ENCODE data around the gene PREP.
"Not testable (repeated sequence)": the region's sequence is repeated elsewhere in the genome, so short reads cannot be mapped to it uniquely, and the experiment has no call there.

The PREP gene

DNA sequence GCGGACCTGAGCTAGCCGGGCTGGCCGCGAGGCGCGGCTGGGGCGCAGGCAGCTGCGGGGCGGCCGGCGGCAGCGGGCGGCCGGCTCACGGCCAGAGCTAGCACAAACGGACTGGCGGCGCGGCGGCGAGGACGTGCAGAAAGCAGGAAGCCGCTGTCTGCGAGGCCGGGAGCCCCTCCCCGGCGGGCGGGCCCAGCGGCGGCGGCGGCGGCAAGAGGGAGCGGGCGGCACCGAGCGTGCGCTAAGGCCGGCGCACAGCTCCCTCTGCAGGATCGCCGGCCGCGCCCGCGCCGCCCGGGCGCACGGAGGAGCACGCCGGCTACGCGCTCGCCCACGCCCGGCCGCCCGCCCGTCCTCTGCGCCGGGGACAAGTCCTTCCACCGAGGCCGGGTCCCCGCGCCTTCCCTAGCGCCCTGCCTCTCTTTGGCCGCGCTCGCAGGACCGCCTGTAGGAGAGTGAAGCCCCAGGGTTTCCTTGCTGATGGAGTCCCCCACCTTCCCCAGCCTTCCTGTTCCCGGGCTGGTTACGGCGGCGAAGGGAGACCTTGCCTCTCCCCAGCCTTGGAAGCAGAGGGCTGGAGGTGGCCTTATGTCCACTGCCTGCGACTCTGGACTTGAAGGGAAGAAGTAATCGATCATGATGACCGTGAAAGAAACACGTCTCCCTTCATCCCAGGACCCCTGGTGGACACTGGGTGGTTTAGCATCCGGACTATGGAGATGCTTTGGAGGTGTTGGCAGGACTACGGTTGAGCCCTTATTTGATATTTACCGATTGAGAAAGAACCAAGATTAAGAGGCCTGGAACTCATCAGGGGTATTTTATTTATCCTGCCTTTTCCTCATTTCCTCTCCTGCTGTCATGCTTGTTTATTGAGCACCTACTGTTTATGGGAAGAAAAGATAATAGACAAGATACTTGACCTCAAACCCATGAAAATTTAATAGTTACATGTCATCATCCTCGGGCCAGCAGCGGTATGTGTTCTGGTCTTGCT lies at the start of gene PREP:
TSS of gene PREP (minus strand) at position 144 of the 997 bp plus-strand sequence. CDS start 191 bp downstream, outside the sequence.
- peak; percentile 92 for DNase-seq

DNA sequence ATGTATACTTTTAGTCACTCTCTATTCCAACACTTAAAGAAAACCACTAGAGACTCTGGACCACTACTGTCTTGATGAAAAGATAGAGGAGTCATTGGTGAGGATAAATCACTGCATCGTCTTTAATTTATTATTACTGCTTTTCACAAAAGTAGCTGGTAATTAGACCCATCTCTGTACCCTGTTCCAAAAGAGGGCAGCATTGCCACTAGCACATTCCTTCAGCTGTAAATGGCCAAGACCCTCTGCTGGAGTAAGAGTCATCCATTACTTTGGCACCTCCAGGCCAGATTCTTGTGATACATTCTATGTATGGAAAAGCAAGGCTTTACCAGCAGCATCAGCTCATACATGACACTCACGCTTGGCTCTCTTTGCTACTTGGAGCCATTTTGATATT lies 49.5 kb upstream of the PREP start:
- DNase-seq = no peak

DNA sequence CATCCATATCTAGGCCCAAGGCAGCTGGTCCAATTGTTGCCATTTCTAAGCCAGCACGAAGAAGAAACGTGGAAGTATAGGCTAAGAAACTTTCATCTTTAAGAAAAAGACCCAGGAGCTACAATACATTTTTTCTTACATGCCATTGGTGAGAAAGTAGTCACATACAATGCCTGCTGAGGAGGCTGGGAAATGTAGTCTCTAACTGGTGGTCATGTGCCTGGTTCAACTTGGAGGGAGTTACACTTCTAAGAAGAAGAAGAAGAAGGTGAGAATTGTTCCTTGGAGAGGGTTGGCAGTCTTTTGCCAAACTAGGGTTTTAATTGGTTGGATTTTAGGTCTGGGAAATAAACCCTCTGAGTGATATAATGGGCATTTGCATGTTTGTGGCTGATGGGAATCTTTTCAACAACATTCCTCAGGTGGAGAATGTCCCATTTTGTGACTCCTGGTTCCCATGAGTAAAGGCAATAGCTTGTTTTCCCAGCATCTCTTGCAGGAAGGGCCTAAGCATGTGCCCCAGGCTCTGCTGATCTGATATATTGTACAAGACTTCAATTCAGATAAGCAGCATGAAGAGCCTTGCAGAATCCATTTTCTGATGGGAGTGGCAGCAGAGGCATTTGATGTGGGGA lies 47.0 kb upstream of the PREP start:
- no peak for DNase-seq

DNA sequence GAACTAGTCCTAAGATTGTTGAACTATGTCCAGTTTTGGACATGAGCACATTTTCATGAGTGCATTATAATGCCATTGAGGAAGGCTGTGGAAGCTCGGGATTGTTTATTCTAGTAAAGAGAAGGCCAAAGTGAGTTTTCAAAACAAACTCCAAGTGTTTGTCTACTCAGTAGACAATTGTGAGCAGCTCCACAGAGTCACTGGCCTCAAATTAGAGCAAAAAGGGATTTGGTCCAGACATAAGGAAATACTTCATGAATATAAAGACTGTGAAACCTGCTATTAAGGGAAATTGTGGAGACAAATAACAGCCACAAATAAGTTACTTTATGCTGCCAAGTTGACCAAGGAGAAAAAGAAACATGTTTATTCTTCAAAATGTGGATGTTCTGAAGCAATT lies 42.6 kb upstream of the PREP start:
- DNase-seq = no peak

DNA sequence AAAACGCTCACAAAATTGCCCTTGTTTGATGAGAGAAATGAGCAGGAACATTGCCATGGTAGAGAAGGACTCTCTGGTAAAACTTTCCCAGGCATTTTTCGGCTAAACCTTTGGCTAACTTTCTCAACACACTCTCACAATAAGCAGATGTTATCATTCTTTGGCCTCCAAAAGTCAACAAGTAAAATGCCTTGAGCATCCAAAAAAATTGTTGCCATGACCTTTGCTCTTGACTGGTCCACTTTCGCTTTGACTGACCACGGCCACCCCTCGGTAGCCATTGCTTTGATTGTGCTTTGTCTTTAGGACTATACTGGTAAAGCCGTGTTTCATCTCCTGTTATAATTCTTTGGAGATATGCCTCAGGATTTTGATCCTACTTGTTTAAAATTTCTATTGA lies 41.1 kb upstream of the PREP start:
- no peak for DNase-seq

DNA sequence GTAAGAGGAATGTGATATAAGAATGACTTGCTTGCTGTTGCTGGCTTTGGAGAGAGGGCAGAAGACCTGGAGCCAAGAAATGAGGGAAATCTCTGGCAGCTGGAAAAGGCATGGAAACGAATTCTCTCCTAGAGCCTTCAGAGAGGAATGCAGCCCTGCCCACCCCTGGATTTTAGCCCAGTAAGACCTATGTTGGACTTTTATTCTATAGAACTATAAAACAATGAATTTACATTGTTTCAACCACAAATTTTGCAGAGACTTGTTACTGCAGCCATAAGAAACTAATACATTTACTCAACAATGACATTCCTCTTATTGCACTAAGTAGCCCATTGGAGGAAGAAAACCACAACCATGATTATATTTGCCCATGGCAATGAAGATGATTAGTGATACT lies 39.5 kb upstream of the PREP start:
- no peak for DNase-seq

DNA sequence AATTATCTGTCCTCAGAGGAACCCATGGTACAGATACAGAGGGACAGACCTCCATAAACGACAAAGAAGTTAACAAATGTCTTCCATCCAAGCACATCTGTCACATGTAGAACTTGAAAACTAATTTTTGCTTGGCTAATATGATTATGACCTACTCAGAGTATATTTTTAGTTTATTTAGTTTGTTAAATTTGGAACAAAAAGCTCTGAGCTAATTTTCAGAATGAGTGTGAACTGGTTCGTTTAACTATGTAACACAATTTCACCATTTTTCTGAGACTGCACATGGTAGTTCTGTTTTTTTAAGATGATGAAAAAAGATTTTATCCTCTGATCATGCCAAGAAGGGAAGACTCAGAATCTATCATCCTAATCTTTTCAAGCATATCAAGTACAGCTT lies 34.4 kb upstream of the PREP start:
- no peak for DNase-seq

DNA sequence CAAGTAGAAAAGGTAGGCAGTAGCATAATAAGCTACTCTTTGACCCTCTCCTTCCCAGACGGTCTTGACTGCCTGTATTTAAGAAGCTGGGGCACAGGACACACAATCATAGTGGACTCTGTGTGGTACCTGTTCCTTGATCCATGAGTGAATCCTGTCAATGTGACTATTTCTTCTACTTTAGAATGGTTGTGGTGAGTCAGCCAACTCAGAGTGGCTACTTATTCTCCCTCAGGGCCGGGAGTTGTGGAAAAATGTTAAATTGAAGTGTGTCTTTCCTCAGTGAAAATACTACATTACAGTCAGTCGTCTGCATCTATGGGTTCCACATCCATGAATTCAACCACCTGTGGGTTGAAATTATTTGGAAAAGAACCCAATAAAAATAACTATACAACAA lies 30.8 kb upstream of the PREP start:
- DNase-seq = no peak

DNA sequence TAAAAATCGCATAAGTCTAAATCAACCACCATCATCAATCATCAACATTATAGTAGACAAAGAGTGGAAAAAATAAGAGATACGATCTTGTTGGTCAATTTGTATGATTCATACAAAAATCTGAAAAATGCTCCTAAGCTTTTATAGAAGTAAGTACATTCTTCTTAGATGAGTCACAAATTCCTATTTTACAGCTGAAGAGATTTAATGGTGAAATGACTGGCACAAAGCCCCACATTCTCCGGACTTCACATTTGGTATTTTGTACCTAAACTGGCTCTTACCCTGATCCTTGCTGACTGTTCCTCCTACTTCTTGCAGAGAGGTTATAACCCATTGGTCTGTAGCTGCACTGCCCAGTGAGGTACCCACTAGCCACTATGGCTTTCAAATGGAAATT lies 29.9 kb upstream of the PREP start:
- DNase-seq = no peak

DNA sequence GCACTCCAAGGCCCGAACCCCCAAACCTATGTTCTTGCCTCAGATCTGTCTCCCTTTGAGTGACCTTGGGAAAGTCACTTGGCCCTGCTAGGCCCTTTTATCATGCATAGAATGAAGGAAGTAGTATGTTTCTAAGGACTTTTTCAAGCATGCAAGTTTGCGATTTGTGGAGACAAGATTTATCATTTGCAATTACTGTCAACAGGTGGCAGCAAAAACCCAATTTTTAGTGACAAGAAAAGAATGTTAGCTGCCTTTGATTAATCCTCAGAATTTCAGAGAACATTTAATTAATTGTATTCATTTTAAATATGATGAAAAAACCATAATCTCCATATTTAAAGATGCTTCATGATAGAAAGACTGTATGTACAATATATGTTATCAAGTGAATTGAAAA lies 28.3 kb upstream of the PREP start:
- peak; percentile 64 for DNase-seq

DNA sequence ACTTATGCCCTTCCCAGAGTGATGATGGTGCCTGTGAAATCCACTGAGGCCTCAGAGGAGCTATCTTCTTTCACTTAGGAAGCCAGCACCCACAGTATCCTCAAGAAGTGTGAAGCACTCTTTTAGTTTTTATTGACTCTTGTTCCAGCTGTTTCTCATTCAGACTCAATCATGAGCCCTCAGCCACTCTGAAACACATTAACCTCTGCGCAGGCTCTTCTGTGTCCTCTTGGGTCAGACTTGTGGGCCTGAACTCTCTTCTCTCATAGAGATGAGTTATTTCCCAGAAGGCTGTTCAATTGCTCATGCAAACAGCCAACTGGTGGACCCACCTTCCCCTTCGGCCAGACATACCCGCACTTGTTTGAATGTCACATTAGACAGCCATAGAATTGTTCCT lies 27.8 kb upstream of the PREP start:
- no peak for DNase-seq

DNA sequence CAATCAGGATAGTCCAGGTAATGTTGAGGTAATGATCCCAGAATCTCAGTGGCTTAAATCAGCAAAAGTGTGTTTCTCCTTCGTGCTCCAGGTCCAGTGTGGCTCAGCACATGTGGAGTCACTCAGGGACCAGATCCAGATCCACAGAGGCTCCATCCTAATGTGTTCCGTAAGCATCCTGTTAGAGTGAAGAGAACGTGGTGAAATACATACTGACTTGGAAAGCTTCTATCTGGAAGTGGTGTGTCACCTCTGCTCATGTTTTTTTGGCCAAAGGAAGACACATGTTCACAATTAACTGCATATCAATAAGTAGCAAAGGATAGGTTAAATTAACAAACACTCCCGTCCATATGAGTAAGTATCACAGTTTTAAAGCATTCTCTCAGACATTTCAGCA lies 26.8 kb upstream of the PREP start:
- no peak for DNase-seq

DNA sequence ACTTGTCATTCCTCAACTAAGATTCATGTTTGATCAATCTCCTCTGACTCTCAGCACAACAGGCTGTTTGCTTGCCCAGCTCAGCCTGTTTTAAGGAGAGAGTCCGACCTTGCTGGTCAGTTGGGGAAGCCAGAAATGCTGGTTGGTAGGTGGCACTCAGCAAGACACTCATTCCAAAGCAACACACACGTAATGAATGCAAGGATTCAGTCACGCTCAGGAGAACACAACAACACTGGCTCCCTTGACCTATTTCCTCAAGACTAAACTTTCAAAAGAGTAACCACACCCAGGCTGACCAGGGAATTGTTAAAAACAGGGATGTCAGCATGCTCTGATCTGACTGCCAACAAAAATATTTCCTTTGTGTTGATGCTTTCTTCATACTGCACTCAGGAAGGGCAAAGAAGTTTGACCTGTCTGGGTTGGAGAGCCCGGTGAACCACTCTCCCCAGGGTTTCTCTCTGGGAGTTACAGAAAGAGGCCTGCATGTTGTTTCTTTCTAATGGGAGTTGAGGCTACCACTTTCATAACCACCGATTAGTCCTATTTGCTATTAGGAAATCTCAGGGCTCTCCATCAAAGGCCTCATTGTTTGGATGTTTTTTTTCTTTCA lies 25.6 kb upstream of the PREP start:
- no peak for DNase-seq

DNA sequence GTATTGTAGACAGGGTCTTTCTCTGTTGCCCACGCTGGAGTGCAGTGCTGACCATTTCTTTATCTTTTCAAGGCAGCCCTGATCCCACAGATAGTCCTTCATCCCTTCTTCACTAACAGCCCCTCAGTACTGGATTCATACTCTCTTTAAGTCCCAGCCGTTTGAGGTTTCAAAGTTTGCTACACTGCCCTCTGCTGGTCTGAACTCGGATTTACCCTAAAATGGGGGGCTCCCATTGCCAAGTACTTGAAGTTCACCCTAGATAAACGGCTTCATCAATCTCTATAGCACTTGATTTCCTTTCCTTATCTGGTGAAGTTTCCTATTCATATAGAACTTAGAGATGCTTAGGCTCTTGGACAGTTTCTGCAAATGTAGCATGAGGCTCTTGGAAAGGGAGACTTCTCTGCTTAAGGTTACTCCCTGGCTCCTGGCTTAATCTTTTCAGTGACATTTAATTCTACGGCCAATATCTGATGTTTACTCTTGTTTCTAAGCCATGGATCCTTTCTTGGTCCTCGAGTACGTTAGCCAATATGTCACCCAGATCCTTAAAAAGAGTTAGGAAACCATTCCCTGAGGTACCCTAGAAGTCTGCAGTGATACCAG lies 21.4 kb upstream of the PREP start:
- DNase-seq = peak; percentile 51

DNA sequence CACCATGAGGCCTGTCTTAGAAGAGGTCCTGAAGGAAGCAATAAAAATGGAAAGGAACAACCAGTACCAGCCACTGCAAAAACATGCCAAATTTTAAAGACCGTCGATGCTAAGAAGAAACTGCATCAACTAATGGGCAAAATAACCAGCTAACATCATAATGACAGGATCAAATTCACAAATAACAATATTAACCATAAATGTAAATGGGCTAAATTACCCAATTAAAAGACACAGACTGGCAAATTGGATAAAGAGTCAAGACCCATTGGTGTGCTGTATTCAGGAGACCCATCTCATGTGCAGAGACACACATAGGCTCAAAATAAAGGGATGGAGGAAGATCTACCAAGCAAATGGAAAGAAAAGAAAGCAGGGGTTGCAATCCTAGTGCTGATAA lies 14.1 kb upstream of the PREP start:
- not testable (repeated sequence) for DNase-seq

DNA sequence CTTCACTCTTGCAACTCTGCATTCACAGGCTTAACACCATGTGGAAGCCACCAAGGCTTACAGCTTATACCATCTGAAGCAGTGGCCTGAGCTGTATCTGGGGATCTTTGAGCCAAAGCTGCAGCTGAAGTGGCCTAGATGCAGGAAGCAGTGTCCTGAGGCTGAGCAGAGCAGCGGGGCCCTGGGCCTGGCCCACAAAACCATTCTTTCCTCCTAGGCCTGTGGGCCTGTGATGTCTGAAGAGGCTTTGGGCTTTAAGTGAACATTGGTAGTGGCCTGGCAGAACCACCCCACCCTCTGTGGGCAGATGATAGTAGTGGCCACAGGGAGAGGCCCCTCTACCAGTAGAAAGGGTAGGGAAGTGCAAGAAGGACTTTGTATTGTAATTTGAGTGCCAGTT lies 6.9 kb upstream of the PREP start:
- no peak for DNase-seq

DNA sequence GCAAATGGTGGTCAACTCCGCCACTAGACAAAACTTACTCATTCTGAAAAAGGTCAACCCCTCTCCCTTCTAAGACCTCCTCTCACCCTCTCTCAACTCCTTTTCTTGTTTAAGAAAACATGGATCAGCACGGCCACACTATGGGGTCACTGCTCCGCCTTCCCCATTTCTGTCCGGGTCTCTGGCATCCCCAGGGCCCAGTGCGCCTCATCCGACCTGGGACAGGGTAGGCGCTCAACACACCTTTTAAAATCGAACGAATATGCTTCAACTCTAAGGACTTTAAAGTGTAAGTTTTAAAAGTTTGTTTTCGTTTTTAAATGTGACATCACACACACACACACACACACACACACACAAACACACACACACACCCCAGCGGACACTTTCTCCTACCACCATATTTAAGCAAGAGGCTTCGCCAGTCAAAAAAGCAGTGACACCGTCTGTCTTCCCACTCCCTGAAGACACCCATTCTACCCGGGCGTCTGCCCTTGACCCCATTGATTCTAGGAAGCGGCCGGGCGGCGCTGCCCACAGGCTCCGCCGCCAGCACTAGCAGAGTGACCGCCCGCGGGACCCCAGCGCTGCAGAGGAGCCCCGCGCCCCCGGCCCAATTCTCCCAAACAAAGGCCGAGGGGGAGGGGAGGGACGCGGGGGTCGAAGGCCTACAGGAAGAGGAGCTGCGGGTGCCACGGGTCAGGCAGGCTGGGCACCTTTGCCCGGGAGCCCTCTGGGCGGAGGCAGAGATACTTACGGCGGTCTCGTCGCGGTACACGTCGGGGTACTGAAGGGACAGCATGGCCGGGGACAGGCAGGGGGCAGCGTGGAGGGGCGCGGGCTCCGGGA lies 568 bp downstream of the PREP start:
- DNase-seq = peak; percentile 62

DNA sequence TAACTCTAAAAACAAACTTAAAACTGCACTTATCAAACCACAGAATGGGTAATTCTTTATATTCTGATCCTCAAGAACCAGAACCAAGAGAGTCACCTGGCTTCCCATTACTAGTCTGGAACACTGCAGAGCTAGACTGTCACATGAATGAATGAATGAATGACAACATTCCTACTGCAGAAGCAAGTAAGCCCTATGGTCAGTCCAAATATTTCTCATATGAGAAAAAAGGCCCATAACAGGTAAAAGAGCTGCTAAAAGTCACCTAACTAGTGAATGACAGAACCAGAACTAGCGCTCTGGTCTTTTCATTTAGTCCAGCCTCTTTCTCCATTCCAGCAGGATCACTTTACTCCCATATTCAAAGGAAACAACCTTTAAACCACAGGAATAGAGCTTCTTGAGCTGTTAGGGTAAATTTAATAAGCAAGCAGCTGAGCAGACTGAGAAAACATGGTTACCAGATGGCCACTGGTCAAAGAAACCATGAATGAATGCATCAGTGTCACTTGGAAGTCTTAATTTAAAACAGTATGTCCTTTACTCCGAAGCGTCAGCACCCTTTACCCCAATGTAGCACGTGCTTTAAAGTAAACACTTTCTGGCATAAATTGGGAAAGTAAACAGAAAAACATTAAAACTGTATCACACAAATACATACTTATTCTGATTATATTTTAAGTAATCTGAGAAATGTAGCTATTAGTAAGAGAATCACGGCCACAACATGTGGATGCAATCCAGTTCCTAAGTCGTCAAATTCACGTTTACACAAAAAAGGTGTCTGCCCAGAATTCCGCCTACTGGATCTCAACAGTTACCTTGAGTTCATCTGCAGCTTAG lies 1.4 kb downstream of the PREP start:
- DNase-seq = no peak

DNA sequence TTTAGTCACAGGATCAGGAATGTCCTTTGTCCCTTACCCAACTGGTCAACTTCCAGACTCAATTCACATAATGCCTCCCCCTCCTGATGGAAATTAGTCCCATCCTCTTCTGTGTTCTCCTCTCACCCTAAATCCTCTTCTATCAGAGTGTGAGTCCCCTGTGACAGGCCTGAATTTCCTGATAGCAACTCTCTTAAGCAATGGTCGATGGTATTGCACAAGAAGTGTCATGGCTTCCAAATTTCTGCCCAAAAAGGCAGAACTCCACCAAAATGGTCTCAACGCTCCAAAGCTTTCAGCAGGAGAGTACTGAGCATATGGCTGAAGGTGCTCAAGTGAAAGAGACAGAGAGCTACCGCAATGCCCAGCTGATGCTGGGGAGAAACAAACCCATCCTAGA lies 2.4 kb downstream of the PREP start:
- DNase-seq = no peak

DNA sequence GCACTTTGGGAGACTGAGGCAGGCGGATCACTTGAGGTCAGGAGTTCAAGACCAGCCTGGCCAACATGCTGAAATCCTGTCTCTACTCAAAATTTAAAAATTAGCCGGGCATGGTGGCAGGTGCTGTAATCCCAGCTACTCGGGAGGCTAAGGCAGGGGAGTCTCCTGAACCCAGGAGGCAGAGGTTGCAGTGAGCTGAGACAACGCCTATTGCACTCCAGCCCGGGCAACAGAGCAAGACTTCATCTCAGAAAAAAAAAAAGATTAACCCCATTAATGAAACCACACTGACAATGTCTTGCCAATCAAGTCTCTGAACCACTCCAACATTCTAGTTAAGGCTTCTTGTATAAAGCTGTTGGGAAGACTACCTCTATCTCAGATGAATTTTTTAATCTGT lies 4.0 kb downstream of the PREP start:
- DNase-seq = no peak

DNA sequence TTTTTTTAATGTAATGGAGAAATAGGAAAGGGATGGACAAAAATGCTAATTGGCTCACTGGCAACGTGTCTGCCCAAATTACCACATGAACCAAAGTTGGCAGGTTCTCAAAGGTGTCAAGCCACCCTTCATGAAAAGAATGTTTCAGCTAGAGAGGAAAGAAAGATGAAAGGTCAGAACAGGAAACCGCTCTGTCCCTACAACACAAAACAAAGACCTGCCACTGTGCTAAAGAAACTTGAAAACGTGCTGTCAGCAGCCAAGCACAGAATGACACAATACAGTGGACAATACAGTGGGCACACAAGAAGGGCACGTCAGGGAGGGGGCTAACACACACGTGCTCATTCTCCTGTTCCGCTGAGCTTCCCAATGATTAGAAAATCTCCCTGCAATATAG lies 4.9 kb downstream of the PREP start:
- DNase-seq = no peak

DNA sequence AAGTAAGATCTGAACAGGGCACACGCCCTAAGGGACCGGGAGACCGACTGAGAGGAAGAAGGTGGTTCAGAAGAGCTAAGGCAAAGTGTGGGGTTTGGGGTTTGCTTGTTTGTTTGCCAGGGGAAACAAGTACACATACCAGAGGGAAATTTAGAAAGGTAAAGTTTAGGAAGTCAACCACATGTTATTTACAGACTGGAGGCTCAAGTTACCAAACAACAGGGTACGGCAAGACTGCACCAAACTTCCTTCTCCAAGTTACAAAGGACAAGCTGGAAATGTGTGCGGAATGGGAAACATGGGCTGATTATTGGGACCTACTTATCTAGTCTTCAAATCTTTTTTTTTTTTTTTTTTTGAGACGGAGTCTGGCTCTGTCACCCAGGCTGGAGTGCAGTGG lies 11.2 kb downstream of the PREP start:
- DNase-seq = no peak
